ENCODE measurements around the gene GOLT1B. TPM values are rescaled to one million over a fixed set of nuclear protein-coding genes. Genes with fewer than 3 reads are reported as not detected.
A peak's percentile ranks its signal among the peaks of the same experiment; 100 is the strongest.

The GOLT1B gene
- total RNA-seq, 4 donors from 2014 or later, result 12.1 to 20.4 (median 17.1) TPM

DNA sequence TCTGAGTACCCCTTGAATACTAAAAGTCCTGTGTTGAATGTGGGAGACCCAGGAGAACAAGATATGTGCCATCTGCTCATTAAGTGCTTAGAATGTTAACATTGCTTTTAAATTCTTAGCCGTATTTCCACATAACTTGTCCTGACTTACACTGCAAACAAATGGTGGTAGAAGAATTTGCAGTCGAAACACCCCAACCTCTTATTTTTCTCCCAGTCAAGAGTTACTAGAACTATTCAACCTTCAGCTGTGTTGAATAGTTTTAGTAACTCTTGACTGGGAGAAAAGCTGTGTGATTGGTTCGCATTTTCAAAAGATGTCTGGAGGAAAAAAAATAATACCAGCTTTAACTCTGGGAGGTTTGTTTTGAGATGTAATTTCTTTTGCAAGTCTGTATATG, 16.9 kb downstream of the GOLT1B start:
- Histone ChIP-seq H3K36me3 (peaks cover 0 to 41% (median 0%) of the 10 kb centered on the region in 3 donors), H3K9me3 (no peaks in the 10 kb centered on the region), H3K4me3 (no peak overlapping the region), H3K27me3 (no peaks in the 10 kb centered on the region), H3K27ac (no peak overlapping the region), H3K4me1 (no peaks in the 10 kb centered on the region)
- intact Hi-C loops (cut with DNase I), result no loop called here
- 62 to 86% methylated on average over 3 of the region's 3 CpGs for WGBS, 2 donors
- no peak for TF ChIP-seq CTCF (IDR thresholded peaks at IDR 0.05)
- no peak for TF ChIP-seq POLR2A (IDR thresholded peaks at IDR 0.05)
- DNase-seq, result no peak

DNA sequence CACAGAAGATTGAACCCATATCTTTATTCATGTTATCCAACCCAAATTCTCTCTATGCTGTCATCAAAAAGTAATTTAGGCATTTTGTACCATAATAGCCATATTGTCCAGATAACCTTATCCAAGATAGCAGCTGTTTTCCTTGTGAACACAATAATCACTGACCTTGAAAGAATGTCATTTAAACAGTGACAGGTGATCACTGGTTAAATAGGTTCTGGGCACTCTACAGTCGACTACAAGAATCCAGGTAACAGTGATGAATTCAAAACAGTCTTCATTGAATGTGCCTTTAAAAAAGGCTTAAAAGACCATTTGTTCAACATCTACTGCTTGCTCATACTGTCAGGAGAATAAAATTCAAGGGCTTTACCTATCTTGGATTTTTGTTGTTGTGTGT, 20.0 kb downstream of the GOLT1B start:
- H3K27ac ChIP-seq, result no peak overlapping the region
- TF ChIP-seq POLR2A (IDR thresholded peaks at IDR 0.05) (no peak), CTCF (IDR thresholded peaks at IDR 0.05) (no peak)
- no peak overlapping the region for H3K4me3 ChIP-seq
- intact Hi-C loops (cut with DNase I), result no loop called here
- H3K36me3 ChIP-seq, result peaks cover 0 to 13% (median 0%) of the 10 kb centered on the region in 3 donors
- no peaks in the 10 kb centered on the region for H3K9me3 ChIP-seq
- 60 to 62% methylated on average over 1 of the region's 1 CpG for WGBS, 2 donors
- DNase-seq, result no peak
- H3K27me3 ChIP-seq, result peaks cover 0 to 5% (median 0%) of the 10 kb centered on the region in 4 donors
- no peaks in the 10 kb centered on the region for H3K4me1 ChIP-seq

DNA sequence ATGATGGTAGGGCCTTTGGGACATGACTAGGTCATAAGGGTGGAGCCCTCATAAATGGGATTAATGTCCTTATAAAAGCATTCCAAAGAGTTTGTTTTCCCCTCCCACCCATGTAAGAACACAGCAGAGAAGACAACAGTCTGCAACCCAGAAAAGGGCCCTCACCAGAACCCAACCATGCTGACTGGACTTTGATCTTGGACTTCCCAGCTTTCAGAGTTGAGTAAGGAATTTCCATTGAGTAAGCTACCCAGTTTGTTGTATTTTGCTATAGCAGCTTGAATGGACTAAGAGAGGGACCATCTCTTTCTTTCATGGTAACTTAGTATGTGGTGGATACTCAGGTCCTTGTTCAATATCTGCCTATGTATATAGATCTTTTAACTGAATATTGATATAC, 21.6 kb downstream of the GOLT1B start:
- H3K36me3 ChIP-seq, result no peaks in the 10 kb centered on the region
- no peak for TF ChIP-seq POLR2A (IDR thresholded peaks at IDR 0.05)
- TF ChIP-seq CTCF (IDR thresholded peaks at IDR 0.05), result no peak
- H3K27ac ChIP-seq, result no peak overlapping the region
- H3K27me3 ChIP-seq, result peaks cover 0 to 21% (median 4%) of the 10 kb centered on the region in 4 donors
- no peaks in the 10 kb centered on the region for H3K9me3 ChIP-seq
- H3K4me3 ChIP-seq, result no peak overlapping the region
- intact Hi-C loops (cut with DNase I), result no loop called here
- peaks cover 4 to 13% (median 9%) of the 10 kb centered on the region in 3 donors for H3K4me1 ChIP-seq
- DNase-seq, result no peak

- H3K4me3 ChIP-seq, result peak within 1 kb of the TSS; percentile 35 to 69 (median 56)
- TF ChIP-seq POLR2A (IDR thresholded peaks at IDR 0.05) (no peak), CTCF (IDR thresholded peaks at IDR 0.05) (no peak)
- no peak for DNase-seq
- peaks cover 4 to 15% (median 9%) of the 10 kb centered on the region in 3 donors for H3K4me1 ChIP-seq
- no peaks in the 10 kb centered on the region for H3K9me3 ChIP-seq
- intact Hi-C loops (cut with DNase I), result no loop called here
- 94 to 96% methylated on average over 1 of the region's 1 CpG for WGBS, 2 donors
- H3K36me3 ChIP-seq, result no peaks in the 10 kb centered on the region
- H3K27ac ChIP-seq, result no peak within 1 kb of the TSS
- H3K27me3 ChIP-seq, result peaks cover 0 to 42% (median 4%) of the 10 kb centered on the region in 4 donors
Measured at GRCh38 chr12:21526053-21526452, 24.5 kb downstream of the GOLT1B start, which contains the start of gene SPX. Gene SPX (plus strand): TSS chr12:21526296. CDS start chr12:21526473, 177 bp downstream.

DNA sequence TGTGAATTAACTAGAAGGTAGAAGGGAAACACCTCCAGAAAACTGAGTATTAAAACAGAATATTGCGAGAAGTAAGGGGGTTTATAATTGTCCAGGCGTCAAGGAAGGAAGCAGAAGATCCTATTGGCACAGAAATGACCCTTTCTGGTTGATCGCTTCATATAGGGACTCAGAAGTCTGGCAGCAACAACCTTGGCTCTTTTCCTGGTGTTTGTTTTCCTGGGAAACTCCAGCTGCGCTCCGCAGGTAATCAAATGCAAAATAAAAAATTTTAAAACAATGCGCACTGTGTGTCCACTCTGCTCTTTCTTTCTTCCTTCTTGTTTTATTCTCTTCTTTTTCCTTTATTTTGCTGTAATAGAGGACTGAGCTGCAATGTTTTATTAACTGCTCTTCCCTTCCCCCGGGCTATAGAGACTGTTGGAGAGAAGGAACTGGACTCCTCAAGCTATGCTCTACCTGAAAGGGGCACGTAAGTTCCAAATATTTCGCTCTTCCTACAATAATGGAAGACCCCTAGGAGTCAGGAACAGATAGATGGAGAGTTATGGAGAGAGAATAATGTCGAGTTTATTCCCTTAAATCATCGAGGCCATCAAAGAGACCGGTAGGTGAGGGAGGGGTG, 25.2 kb downstream of the GOLT1B start:
- TF ChIP-seq CTCF (IDR thresholded peaks at IDR 0.05), result no peak
- no peaks in the 10 kb centered on the region for H3K9me3 ChIP-seq
- WGBS, 2 donors, result 33 to 41% methylated on average over 10 to 12 of the region's 12 CpGs
- DNase-seq, result no peak
- peaks cover 0 to 42% (median 4%) of the 10 kb centered on the region in 4 donors for H3K27me3 ChIP-seq
- no peaks in the 10 kb centered on the region for H3K36me3 ChIP-seq
- H3K27ac ChIP-seq, result no peak overlapping the region
- H3K4me1 ChIP-seq, result peaks cover 4 to 15% (median 9%) of the 10 kb centered on the region in 3 donors
- intact Hi-C loops (cut with DNase I), result no loop called here
- peak overlapping the region; percentile 35 to 69 (median 56) for H3K4me3 ChIP-seq
